ENCODE measurements around the gene DLG2.

GRCh38 chr11:85628771-85629341 lies 1.7 kb upstream of the DLG2 start:
- TF ChIP-seq CTCF (IDR thresholded peaks at IDR 0.05) (no peak), EP300 (IDR thresholded peaks at IDR 0.05) (no peak)

Data from ovary (tissue), 3 donors.